ENCODE data around the gene BICC1.

DNA sequence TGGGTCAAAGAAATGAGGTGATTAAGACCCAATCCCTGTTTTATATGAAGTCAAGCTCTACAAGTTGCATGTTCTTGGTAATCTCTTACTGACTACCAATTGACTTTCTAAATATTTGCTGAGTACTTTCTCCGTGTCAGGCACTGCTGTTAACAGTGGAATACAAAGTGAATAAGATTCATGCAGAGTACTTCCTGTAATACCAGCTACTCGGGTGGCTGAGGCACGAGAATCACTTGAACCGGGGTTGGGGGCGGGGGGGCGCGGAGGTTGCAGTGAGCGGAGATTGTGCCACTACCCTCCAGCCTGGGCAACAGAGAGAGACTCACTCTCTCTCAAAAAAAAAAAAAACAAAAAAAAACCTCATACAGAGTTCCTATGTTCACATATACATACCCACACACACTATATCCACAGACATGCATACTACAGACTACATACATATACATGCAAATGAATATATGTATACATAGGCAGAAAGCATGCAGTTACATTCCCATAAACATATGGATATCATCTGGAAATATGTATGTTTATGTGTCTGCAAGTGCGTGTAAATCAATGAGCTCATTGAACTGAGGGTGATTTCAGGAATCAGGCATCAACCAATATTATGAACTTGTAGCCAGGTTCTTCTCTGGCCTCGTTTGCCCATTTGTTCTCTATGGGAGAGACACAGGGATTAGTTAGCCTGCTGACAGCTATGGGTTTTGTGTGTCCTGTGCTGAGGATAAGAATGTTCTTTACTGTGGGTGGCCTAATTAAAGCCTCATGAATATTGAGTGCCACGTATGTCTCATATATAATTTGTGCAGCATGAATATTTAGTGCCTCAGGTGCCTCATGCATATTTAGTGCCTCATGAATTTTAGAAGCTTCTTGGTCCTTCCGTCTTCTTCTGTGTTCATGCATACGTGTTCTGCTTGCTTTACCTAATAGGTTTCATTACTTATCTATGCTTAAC, 73.9 kb downstream of the BICC1 start:
- no peak for TF ChIP-seq POLR2A (IDR thresholded peaks at IDR 0.05)
- TF ChIP-seq, protein P1, sequence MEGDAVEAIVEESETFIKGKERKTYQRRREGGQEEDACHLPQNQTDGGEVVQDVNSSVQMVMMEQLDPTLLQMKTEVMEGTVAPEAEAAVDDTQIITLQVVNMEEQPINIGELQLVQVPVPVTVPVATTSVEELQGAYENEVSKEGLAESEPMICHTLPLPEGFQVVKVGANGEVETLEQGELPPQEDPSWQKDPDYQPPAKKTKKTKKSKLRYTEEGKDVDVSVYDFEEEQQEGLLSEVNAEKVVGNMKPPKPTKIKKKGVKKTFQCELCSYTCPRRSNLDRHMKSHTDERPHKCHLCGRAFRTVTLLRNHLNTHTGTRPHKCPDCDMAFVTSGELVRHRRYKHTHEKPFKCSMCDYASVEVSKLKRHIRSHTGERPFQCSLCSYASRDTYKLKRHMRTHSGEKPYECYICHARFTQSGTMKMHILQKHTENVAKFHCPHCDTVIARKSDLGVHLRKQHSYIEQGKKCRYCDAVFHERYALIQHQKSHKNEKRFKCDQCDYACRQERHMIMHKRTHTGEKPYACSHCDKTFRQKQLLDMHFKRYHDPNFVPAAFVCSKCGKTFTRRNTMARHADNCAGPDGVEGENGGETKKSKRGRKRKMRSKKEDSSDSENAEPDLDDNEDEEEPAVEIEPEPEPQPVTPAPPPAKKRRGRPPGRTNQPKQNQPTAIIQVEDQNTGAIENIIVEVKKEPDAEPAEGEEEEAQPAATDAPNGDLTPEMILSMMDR (IDR thresholded peaks at IDR 0.05 in 4 of 5, conservative IDR thresholded peaks at IDR 0.05 in 1 of 5) = no peak
